Stimulated activated CD4-positive, alpha-beta T cell treated with anti-CD3 and anti-CD28 coated beads, Interleukin-12 subunit alpha, Interleukin-12 subunit beta, amount 100 ng/mL, for 4 hours (primary cell): ENCODE results near the gene LCN2.
"Not testable (repeated sequence)": the region's sequence is repeated elsewhere in the genome, so short reads cannot be mapped to it uniquely, and the experiment has no call there.

ENCODE experiments used
- DNase-seq: peaks from one replicate; pipeline ENCODE4 v3.0.0-alpha.2; 2020

LCN2 gene

DNA sequence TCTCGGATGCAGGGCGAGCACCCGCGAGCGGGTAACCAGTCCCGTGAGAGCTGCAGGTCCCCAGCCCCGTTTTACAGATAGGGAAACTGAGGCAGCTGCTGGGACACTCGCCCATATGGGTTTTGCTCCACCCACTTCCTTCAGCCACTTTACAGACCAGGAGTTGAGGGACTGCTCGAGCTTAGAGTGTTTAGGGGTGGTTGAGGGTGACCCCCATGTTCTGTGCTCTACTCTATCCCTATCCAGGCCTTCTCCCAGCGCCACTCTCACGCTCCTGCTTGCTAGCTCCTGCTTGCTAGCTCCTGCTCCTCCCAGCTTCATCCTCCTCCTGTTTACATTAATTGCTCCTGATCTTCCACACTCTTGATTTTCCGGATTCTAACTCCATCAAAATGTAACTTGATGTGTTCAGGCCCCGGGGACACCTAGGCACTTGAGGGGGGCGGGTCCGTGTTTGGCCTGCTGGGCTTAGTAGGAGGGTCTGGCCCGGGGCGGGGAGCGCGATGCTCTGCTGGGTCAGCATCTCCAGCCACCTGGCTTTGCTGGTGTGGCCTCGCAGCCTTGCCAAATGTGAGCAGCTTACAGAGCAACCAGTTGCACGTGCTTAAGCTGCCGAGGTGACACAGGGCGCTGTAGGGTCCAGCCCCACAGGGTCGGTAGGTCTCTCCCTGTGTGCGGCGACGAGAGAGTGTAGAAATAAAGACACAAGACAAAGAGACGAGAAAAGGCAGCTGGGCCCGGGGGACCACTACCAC is 20.2 kb upstream of the LCN2 start:
- no peak for DNase-seq

DNA sequence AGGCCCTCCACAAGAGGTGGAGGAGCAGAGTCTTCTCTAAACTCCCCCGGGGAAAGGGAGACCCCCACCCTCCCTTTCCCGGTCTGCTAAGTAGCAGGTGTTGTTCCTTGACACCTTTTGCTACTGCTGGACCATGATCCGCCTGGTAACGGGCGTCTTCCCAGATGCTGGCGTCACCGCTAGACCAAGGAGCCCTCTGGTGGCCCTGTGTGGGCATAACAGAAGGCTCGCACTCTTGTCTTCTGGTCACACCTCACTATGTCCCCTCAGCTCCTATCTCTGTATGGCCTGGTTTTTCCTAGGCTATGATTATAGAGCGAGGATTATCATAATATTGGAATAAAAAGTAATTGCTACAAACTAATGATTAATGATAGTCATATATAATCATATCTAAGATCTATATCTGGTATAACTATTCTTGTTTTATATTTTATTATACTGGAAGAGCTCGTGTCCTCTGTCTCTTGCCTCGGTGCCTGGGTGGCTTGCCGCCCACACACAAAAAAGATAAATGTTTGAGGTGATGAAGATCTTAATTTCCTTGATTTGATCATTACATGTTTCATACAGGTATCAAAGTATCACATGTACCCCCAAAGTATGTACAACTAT is 19.2 kb upstream of the LCN2 start:
- peak; percentile 47 for DNase-seq

GRCh38 chr9:128130651-128131050 is 18.6 kb upstream of the LCN2 start:
- not testable (repeated sequence) for DNase-seq

- DNase-seq: not testable (repeated sequence)
Measured at GRCh38 chr9:128131346-128131745, 17.9 kb upstream of the LCN2 start.

DNA sequence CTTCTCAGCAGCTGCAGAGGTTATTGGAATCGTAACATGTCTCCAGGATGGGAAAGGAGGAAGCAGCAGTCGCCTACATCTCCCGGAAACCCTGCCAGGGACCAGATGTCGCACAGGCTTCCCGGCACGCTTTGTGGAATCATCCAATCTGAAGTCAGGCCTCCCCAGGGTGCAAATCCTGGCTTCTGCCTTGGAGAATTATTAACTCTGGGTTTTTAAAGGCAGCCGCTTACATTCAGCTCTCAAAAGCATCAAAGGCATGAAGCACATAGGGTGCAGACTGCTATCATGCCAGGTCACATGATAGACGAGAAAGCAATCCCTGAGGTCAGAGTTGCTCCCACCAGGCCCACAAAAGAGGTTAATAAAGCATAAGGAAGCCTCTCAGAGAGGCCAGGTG is 17.1 kb upstream of the LCN2 start:
- not testable (repeated sequence) for DNase-seq

GRCh38 chr9:128135561-128135960 is 13.7 kb upstream of the LCN2 start:
- DNase-seq: not testable (repeated sequence)

DNA sequence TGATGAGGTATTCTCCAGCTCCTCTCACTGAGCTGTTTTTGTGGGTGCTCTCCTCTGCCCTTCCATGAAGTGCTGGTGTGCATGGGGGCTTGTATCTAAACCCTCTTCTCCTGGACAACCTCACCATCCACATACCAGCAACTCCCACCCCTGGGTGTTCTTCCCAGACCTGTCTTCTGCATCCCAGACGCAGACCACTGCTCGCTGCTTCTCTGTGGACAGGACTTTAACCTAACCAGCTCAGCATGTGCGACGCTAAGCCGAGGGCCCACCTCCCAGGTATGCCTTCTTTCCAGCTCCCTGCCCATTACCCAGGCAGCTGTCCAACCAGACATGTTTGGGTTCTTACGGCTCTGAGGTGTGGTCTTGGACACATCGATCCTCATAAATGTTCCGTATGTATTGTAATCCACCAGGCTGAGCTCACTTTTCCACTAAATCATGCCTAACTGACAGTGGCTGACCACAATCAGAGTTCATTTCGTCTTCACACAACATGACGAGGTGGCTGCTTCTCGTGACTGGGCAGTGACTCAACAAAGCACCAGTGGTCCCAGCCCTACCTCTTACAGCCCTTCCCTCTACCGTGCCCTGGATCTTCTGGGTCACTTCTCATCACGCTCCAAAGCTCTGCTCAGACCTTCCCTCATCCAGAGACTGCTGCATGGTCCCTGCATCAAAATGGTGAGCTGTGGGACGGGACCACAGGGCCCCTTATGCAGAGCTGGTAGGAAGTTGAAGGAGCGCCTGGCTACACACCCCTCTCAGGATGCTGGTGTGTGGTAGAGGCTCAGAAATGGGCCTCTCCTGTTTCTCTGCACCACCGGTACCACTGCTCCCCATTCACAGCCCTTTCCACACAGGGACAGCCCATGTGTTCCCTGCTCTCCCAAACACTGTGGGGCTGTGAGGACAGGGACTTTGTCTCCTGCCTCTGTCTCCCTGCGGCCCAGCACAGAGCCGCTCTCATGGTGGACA is 12.1 kb upstream of the LCN2 start:
- DNase-seq: no peak

- DNase-seq: no peak
Measured at GRCh38 chr9:128138001-128138400, 11.3 kb upstream of the LCN2 start.

GRCh38 chr9:128139621-128140020 is 9.6 kb upstream of the LCN2 start:
- DNase-seq: no peak

DNA sequence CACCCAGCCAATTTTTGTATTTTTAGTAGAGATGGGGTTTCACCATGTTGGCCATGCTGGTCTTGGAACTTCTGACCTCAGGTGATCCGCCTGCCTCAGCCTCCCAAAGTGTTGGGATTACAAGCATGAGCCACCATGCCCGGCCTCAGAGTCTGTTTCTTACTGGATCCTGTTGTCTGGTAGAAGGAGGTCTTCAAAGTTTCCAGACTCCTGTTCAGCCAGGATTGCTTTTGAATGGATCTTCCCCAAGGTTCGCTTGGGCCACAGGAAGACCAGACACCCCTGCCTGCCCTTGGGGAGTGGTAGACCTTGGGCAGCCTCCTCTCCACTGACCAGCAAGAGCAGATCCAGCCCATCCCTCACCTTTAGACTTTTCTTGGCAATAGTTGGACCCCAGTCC is 7.6 kb upstream of the LCN2 start:
- DNase-seq: no peak

GRCh38 chr9:128142061-128142460 is 7.2 kb upstream of the LCN2 start:
- no peak for DNase-seq

- no peak for DNase-seq
Measured at GRCh38 chr9:128142596-128142995, 6.7 kb upstream of the LCN2 start.

- DNase-seq: no peak
Measured at GRCh38 chr9:128143525-128144238, 5.6 kb upstream of the LCN2 start.

- DNase-seq: no peak
Measured at GRCh38 chr9:128144239-128145181, 4.7 kb upstream of the LCN2 start.

DNA sequence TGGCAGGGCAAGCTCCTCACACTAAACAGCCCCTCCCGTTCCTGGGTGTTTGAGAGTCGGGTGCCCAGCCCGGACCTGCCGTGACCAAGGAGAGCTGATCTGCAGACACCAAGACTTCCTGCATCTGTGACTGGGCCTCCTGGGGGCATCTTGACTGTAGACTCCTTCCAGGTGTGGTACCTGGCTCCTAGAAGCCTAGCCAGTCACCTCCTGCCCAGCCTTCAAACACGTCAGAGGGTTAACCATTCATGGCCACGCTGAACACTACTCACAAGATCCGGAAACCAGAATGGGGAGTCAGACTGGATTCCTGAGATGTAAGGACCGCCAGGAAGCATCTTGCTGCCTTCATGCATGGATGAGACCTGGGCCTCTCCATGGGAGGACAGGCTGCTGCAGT is 3.7 kb upstream of the LCN2 start:
- DNase-seq: no peak

- DNase-seq: no peak
Measured at GRCh38 chr9:128145951-128146351, 3.3 kb upstream of the LCN2 start.

DNA sequence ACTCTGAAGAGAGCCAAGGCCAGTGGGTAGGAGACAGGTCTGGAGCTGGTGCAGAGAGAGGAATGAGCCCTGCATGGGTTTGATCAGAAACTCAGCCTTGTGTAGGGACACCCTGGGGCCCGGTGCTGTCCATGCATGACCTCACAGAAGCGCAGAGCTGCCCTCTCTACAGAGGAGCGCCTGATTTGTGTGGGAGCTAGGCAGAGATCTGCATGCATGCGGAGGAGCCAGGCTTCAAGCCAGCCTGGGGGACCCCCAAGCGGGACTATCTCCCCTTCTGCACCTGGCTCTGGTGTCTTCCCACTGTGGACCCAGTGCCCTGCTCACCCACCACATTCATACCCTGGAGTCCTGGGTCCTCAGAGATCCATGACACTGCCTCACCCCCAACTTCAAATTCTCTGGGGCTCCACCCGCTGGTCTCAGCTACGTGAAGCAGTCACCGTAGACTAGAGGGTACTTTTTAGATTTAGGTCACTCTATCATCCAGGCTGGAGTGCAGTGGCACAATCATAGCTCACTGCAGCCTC is 2.6 kb upstream of the LCN2 start:
- DNase-seq: no peak

DNA sequence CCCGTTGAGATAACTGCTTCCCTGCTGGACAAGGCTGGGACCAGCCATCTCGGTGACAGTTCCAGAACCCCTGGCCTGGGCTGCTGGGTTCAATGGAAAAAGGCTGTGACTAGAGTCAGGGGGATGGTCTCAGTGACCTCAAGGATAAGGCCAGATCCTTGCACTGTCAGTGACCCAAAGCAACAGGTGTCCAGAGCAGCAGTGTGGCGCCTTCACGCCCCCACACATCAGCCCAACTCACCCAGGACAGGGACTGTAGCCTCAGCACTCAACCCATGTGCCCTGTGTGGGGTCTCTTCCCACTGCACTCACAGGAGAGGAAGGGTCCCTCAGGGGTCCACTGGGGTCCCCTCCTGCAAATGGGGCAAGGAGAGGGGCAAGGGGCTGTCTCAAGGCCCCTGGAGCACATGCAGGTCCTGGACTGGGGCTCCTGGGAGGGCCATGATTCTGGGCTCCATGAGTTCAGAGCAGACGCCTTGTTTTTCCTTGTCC is 698 bp upstream of the LCN2 start:
- DNase-seq: no peak

GRCh38 chr9:128149951-128150593 is 819 bp downstream of the LCN2 start:
- DNase-seq: no peak

GRCh38 chr9:128150594-128151308 is 1.5 kb downstream of the LCN2 start:
- DNase-seq: no peak
